HG03442 (cell line): ENCODE measurements around the gene GGT6.

Source experiments
- ATAC-seq: cut with Tn5 transposase; IDR thresholded peaks from one replicate; pipeline ENCODE4 v1.9.1; 2021; ENCODE audit warnings: mild to moderate bottlenecking, moderate library complexity; ENCODE audit not compliant: unreplicated experiment

Gene GGT6

DNA sequence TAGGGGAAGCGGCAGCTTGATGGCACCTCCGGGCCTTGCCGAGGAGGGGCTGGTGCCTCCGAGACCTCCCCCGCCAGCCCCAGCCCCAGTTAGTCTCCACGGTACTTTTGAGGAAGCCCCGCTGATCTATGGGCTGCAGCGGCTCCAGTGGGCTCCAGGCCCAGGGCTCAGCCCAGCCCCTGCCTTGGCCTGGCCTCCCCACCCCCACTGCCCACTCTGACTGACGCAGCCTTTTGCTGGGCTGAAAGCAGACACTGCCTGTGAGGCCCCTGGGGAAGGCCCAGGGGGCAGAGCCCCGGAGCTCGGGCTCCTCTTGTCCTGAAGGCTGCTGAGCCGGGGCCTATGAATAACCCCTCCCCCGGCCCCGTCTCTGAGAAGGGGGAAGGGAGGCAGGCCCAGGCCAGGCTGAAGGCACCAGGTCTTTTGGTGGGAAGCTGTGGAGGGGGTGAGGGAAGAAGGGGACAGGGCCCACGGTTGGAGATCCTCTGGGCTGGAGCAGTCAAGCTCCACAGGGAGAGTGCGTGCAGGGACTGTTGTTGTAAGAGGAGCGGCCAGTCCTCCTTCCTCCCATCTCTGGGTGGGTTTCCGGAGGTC, 16.4 kb upstream of the GGT6 start:
- ATAC-seq, result no peak

DNA sequence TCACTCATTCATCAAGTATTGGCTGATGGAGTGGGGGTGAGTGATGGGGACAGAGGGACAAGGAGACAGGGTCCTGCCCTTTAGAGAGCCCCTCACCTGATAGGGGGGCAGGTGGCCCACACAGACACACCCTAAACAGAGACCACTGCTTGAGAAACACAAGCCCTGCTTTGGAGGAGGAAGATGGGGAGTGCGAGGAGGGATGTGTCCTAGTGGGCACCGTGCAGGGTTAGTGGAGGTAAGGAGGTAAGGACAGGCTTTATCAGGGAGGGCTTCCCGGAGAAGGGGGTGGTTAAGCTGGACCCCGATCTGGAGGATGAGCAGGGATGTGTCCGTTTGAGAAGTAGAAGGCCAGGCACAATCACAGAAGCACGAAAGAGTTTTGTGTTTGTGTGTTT, 15.8 kb upstream of the GGT6 start:
- no peak for ATAC-seq

- no peak for ATAC-seq
These were observed 14.2 kb upstream of the GGT6 start for GRCh38 chr17:4574448-4575045.

DNA sequence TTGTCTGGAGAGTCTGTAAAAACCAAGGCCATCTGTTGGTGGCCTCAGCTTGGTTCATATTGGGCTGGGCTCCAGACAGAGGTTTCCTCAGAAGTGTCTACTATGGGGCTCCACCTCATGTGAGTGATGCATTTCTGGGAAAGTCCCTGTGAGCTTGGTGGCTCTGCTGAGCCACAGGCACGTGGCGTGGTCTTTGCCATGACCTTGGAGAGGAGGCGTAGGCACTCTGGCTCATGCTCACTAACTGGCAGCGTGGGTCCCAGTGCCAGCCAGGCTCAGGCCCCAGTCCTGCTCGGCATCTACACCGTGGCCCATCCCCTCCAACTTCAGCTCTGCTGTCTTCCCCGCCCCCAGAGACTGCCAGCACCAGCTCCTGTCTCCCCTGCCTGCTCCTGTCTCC, 13.3 kb upstream of the GGT6 start:
- no peak for ATAC-seq

- ATAC-seq, result no peak
These were observed 12.7 kb upstream of the GGT6 start for GRCh38 chr17:4573115-4573514.

DNA sequence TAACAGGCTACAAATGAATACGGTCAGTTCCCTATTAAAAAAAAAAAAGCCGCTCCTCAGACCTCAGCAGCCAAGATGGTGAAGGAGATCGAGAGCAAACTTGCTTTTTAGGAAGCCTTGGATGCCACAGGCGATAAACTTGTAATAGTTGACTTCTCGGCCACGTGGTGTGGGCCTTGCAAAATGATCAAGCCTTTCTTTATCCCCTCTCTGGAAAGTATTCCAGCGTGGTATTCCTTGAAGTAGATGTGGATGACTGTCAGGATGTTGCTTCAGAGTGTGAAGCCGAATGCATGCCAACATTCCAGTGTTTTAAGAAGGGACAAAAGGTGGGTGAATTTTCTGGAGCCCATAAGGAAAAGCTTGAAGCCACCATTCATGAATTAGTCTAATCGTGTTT, 11.8 kb upstream of the GGT6 start:
- ATAC-seq, result no peak

DNA sequence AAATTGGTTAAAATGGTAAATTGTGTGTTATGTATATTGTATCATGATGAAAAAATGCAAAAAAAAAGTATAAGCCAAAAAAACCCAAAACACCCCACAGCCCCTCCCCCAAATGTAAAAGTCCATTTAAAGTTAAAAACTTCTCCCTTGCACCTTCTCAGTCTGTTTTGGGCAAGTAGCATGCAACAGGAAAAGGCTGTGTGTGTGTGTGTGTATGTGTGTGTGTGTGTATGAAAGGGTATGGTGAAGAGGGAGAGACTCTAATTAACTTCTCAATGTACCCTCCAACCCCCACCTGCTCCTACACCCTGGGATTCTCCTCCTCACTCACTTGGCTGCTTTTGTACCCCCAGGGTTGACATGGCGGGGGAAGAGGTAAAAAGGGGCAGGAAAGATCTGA, 9.2 kb upstream of the GGT6 start:
- ATAC-seq, result no peak

DNA sequence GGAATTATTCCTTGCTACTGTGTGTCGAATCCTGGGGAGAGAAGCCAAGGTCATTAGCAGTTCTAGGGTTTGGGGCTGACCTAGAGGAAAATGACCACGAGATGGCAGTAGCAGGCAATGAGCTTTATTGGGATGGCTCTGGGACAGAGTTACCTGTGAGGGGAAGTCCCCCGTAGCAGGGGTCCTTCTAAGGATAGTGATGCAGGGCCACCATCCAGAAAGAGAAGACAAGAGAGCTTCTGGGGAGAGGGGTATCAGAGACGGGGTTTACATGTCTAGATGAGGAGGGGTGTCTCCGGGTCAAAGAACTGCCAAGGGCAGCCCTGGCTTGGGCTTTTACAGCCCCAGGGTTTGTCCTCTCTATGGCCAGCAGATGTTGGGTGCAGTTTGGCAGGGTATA, 6.4 kb upstream of the GGT6 start:
- no peak for ATAC-seq

GRCh38 chr17:4565209-4566141, 5.1 kb upstream of the GGT6 start:
- no peak for ATAC-seq

- ATAC-seq, result no peak
These were observed 1.9 kb upstream of the GGT6 start for GRCh38 chr17:4562015-4562969.

DNA sequence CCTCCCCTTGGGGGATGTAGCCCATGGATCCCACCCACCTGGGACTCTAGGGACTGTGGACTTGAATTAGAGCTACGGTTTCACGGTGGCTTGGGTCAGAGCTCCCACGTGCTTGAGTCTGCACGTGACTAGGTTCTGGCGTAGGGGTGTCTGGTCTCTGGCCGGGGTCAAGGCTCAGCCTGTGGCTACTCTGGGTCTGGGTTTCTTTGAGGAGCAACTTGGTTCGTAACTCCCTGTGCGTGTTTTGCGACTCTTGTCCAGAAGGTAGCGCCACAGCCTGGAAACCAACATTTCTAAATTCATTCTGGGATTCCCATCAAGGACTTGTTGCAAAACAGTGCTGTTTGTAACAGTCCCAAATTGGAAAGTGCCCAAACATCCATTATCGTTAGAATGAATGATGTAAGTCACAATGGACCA, 470 bp upstream of the GGT6 start:
- ATAC-seq, result no peak

DNA sequence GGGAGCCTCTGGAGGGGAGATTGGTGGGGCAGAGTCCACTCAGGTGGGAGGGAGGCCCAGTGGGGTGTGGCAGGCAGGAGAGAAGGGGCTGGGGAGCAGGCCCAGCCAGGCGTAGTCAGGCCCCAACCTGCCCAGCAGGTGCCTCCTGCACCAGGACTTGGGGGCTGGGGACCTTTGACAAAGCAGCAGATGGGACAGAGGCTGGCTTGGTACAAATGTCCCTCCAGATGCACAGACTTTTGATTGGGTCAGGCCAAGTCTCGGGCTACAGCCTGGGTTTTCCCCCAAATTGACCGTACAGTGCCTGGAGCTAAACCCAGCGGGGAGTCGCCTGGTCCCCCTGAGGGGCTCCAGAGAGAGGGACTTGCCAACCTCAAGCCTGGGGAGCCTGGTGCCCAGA, 411 bp downstream of the GGT6 start:
- ATAC-seq, result no peak

DNA sequence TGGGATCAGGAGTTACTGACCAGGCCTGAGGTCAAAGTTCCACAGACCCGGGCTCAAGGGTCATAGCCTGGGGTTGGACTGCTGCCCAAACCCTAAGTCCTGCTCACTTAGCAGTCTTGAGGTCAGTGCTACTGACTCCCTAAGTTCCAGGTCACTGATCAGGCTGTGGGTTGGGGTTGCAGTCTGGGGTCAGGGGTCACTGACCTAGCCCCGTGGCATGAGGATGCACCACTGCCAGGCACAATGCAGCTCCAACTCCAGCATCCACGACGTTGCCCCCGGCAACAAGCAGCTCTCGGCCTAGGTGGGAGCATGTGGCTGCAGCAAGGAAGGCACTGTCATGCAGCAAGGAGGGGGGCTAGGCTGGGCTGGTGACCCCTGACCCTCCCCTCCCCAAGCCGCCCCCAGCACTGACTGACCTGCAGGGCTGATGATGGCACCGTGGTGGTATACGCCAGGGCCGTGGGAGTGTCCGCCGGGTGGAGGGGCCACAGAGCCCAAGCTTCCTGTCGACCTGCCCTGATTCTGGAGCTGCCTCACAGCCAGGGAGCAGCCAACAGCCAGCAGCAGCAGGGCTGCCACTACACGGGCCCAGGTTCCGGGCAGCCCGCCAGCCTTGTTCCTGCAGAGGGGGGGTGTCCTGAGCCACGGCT, 1.1 kb downstream of the GGT6 start:
- no peak for ATAC-seq

GRCh38 chr17:4558347-4558971, 1.9 kb downstream of the GGT6 start:
- ATAC-seq, result no peak

- ATAC-seq, result no peak
These were observed 2.6 kb downstream of the GGT6 start for GRCh38 chr17:4557626-4558346.

GRCh38 chr17:4556996-4557395, 3.4 kb downstream of the GGT6 start:
- ATAC-seq, result no peak

- ATAC-seq, result no peak
These were observed 4.3 kb downstream of the GGT6 start for GRCh38 chr17:4555873-4556759.
